Neural progenitor cell (in vitro differentiated cells): ENCODE results near the gene L1TD1.
"Not testable (repeated sequence)": the region's sequence is repeated elsewhere in the genome, so short reads cannot be mapped to it uniquely, and the experiment has no call there.

Experiments used
- EZH2phosphoT487 ChIP-seq: fragments of 200-600 bp; sonication (generic); IDR thresholded peaks from 2 replicates; pipeline ENCODE4 v1.6.1; 2017; ENCODE audit warnings: antibody characterized with exemption
- TF ChIP-seq, protein P1 (sequence below): fragments of 200-600 bp; sonication (generic); IDR thresholded peaks from 2 replicates; pipeline ENCODE4 v1.5.1; 2017; ENCODE audit warnings: antibody characterized with exemption, mild to moderate bottlenecking

DNA sequence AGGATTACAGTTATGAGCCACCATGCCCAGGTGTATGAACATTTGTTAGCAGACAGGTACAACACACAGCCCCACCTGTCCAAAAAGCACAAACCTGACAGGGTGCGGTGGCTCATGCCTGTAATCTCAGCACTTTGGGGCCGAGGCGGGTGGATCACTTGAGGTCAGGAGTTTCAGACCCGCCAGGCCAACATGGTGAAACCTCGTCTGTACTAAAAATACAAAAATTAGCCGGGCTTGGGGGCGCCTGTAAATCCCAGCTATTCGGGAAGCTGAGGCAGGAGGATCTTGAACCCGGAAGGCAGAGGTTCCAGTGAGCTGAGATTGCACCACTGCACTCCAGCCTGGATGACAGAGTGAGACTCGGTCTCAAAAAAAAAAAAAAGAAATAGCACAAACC is 24.3 kb upstream of the L1TD1 start:
- TF ChIP-seq, protein P1, sequence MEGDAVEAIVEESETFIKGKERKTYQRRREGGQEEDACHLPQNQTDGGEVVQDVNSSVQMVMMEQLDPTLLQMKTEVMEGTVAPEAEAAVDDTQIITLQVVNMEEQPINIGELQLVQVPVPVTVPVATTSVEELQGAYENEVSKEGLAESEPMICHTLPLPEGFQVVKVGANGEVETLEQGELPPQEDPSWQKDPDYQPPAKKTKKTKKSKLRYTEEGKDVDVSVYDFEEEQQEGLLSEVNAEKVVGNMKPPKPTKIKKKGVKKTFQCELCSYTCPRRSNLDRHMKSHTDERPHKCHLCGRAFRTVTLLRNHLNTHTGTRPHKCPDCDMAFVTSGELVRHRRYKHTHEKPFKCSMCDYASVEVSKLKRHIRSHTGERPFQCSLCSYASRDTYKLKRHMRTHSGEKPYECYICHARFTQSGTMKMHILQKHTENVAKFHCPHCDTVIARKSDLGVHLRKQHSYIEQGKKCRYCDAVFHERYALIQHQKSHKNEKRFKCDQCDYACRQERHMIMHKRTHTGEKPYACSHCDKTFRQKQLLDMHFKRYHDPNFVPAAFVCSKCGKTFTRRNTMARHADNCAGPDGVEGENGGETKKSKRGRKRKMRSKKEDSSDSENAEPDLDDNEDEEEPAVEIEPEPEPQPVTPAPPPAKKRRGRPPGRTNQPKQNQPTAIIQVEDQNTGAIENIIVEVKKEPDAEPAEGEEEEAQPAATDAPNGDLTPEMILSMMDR: not testable (repeated sequence)
- TF ChIP-seq EZH2phosphoT487: not testable (repeated sequence)
